ENCODE results near the gene LIMA1. TPM values are rescaled to one million over a fixed set of nuclear protein-coding genes. Genes with fewer than 3 reads are reported as not detected.

LIMA1 gene
- total RNA-seq, 4 donors from 2014 or later, result 194 to 256 (median 228) TPM

GRCh38 chr12:50248411-50248810 lies 34.9 kb downstream of the LIMA1 start:
- TF ChIP-seq CTCF (IDR thresholded peaks at IDR 0.05; ENCODE audit: low read depth), result no peak

GRCh38 chr12:50246873-50247612 lies 36.3 kb downstream of the LIMA1 start:
- TF ChIP-seq CTCF (IDR thresholded peaks at IDR 0.05; ENCODE audit: low read depth), result no peak

- TF ChIP-seq CTCF (IDR thresholded peaks at IDR 0.05; ENCODE audit: low read depth), result no peak
Measured at GRCh38 chr12:50246197-50246865, 37.0 kb downstream of the LIMA1 start.

- no peak for TF ChIP-seq CTCF (IDR thresholded peaks at IDR 0.05; ENCODE audit: low read depth)
Measured at GRCh38 chr12:50243507-50243906, 39.8 kb downstream of the LIMA1 start.

GRCh38 chr12:50242751-50243191 lies 40.5 kb downstream of the LIMA1 start:
- no peak for TF ChIP-seq CTCF (IDR thresholded peaks at IDR 0.05; ENCODE audit: low read depth)

- TF ChIP-seq CTCF (IDR thresholded peaks at IDR 0.05; ENCODE audit: low read depth), result no peak
Measured at GRCh38 chr12:50241178-50241577, 42.1 kb downstream of the LIMA1 start.

- TF ChIP-seq CTCF (IDR thresholded peaks at IDR 0.05; ENCODE audit: low read depth), result no peak
Measured at GRCh38 chr12:50240792-50241114, 42.6 kb downstream of the LIMA1 start.

Measured in subcutaneous adipose tissue (tissue), 4 donors.